IPS DF 6.9 (cell line): Measurements from ENCODE around the gene MOGAT3.

ENCODE experiments used
- DNase-seq: peaks from one replicate; pipeline ENCODE4 v3.0.0-alpha.2; 2013; ENCODE audit warnings: low read depth, low spot score
- H3K27ac ChIP-seq: one replicate; pipeline ENCODE4 v1.5.1; 2013; ENCODE audit warnings: low read length, control low read depth
- H3K27me3 ChIP-seq: 2 replicates; pipeline ENCODE4 v1.6.1; 2013; ENCODE audit warnings: mild to moderate bottlenecking, low read length; ENCODE audit not compliant: control insufficient read depth, insufficient read depth
- H3K36me3 ChIP-seq: 2 replicates; pipeline ENCODE4 v1.6.1; 2013; ENCODE audit warnings: low read length; ENCODE audit not compliant: control insufficient read depth, insufficient read depth
- H3K4me1 ChIP-seq: 2 replicates; pipeline ENCODE4 v1.6.1; 2013; ENCODE audit warnings: low read length; ENCODE audit not compliant: control insufficient read depth, insufficient read depth
- H3K4me3 ChIP-seq: 2 replicates; pipeline ENCODE4 v1.5.1; 2013; ENCODE audit warnings: mild to moderate bottlenecking, low read length
- H3K9me3 ChIP-seq: 2 replicates; pipeline ENCODE4 v1.6.1; 2013; ENCODE audit warnings: low read length, inconsistent platforms; ENCODE audit not compliant: control insufficient read depth, insufficient read depth
- WGBS: extraction: QIAGEN DNeasy Blood & Tissue Kit; methylation state at CpG from one replicate; pipeline ENCODE4 v1.1.7; 2013; ENCODE audit warnings: mixed read lengths, missing lambda C conversion rate; ENCODE audit not compliant: insufficient read length, insufficient coverage; 5-methylcytosine and 5-hydroxymethylcytosine counted together

Gene MOGAT3

GRCh38 chr7:101200862-101201599, at the start of gene MOGAT3:
MOGAT3 (minus strand) TSS chr7:101201036; CDS start chr7:101200854, 182 bp downstream.
- no CpG with 5 or more reads among the region's 21 CpGs for WGBS
- Histone ChIP-seq H3K4me3 (peak within 1 kb of the TSS; percentile 35; the same call in 1 of the 2 replicates), H3K27ac (no peak within 1 kb of the TSS), H3K27me3 (no peaks in the 10 kb centered on the region), H3K36me3 (no peaks in the 10 kb centered on the region), H3K9me3 (no peaks in the 10 kb centered on the region), H3K4me1 (peaks cover 6% of the 10 kb centered on the region; the same call in 1 of the 2 replicates)
- DNase-seq: no peak

- H3K27me3 ChIP-seq: no peaks in the 10 kb centered on the region
- no peaks in the 10 kb centered on the region for H3K9me3 ChIP-seq
- no peak overlapping the region for H3K27ac ChIP-seq
- no CpG with 5 or more reads among the region's 3 CpGs for WGBS
- no peak overlapping the region for H3K4me3 ChIP-seq
- H3K36me3 ChIP-seq: no peaks in the 10 kb centered on the region
- DNase-seq: no peak
- peaks cover 2% of the 10 kb centered on the region; the same call in 1 of the 2 replicates for H3K4me1 ChIP-seq
These were observed 49.5 kb upstream of the MOGAT3 start for GRCh38 chr7:101250324-101250723.

GRCh38 chr7:101248276-101248675, 47.4 kb upstream of the MOGAT3 start:
- H3K27ac ChIP-seq: no peak overlapping the region
- no peaks in the 10 kb centered on the region for H3K36me3 ChIP-seq
- no peak for DNase-seq
- no peaks in the 10 kb centered on the region for H3K9me3 ChIP-seq
- no peak overlapping the region for H3K4me3 ChIP-seq
- H3K27me3 ChIP-seq: no peaks in the 10 kb centered on the region
- no CpG with 5 or more reads among the region's 5 CpGs for WGBS
- H3K4me1 ChIP-seq: peaks cover 4% of the 10 kb centered on the region; the same call in 1 of the 2 replicates

- H3K27me3 ChIP-seq: no peaks in the 10 kb centered on the region
- 0 out of 2 replicates have a peak, but pooled peaks cover under 1% of the 10 kb centered on the region for H3K36me3 ChIP-seq
- H3K9me3 ChIP-seq: no peaks in the 10 kb centered on the region
- peak overlapping the region; percentile 76; the same call in 1 of the 2 replicates for H3K4me3 ChIP-seq
- H3K4me1 ChIP-seq: peaks cover 2% of the 10 kb centered on the region; the same call in 1 of the 2 replicates
- no CpG with 5 or more reads among the region's 32 CpGs for WGBS
- DNase-seq: no peak
- H3K27ac ChIP-seq: no peak overlapping the region
These were observed 44.4 kb upstream of the MOGAT3 start for GRCh38 chr7:101245147-101245668.

- DNase-seq: peak; percentile 84
- Histone ChIP-seq H3K27ac (no peak within 1 kb of the TSS), H3K36me3 (0 out of 2 replicates have a peak, but pooled peaks cover 3% of the 10 kb centered on the region), H3K27me3 (no peaks in the 10 kb centered on the region), H3K4me1 (peaks cover 2% of the 10 kb centered on the region; the same call in 1 of the 2 replicates), H3K9me3 (no peaks in the 10 kb centered on the region), H3K4me3 (peak within 1 kb of the TSS; percentile 76; the same call in 1 of the 2 replicates)
- no CpG with 5 or more reads among the region's 45 CpGs for WGBS
These were observed 43.7 kb upstream of the MOGAT3 start, which contains the start of gene FIS1 for GRCh38 chr7:101244375-101245146. FIS1 (minus strand) TSS chr7:101245081; CDS start chr7:101245004, 77 bp downstream.

GRCh38 chr7:101243646-101244374, 43.0 kb upstream of the MOGAT3 start:
- Histone ChIP-seq H3K4me3 (peak overlapping the region; percentile 76; the same call in 1 of the 2 replicates), H3K36me3 (0 out of 2 replicates have a peak, but pooled peaks cover 3% of the 10 kb centered on the region), H3K4me1 (peaks cover 2% of the 10 kb centered on the region), H3K27ac (no peak overlapping the region), H3K9me3 (no peaks in the 10 kb centered on the region), H3K27me3 (no peaks in the 10 kb centered on the region)
- no peak for DNase-seq
- WGBS: no CpG with 5 or more reads among the region's 28 CpGs

- Histone ChIP-seq H3K4me1 (peaks cover 5% of the 10 kb centered on the region), H3K27ac (no peak overlapping the region), H3K27me3 (no peaks in the 10 kb centered on the region), H3K36me3 (0 out of 2 replicates have a peak, but pooled peaks cover 3% of the 10 kb centered on the region), H3K9me3 (no peaks in the 10 kb centered on the region), H3K4me3 (no peak overlapping the region)
- no CpG with 5 or more reads among the region's 16 CpGs for WGBS
- no peak for DNase-seq
These were observed 40.9 kb upstream of the MOGAT3 start for GRCh38 chr7:101241443-101242349.

- Histone ChIP-seq H3K27ac (no peak overlapping the region), H3K4me3 (no peak overlapping the region), H3K9me3 (no peaks in the 10 kb centered on the region), H3K4me1 (peaks cover 5% of the 10 kb centered on the region), H3K27me3 (no peaks in the 10 kb centered on the region), H3K36me3 (0 out of 2 replicates have a peak, but pooled peaks cover 3% of the 10 kb centered on the region)
- no peak for DNase-seq
- no CpG with 5 or more reads among the region's 12 CpGs for WGBS
These were observed 40.2 kb upstream of the MOGAT3 start for GRCh38 chr7:101241015-101241363.

GRCh38 chr7:101240226-101241014, 39.6 kb upstream of the MOGAT3 start:
- no peaks in the 10 kb centered on the region for H3K9me3 ChIP-seq
- no peak for DNase-seq
- peaks cover 5% of the 10 kb centered on the region for H3K4me1 ChIP-seq
- no peak overlapping the region for H3K4me3 ChIP-seq
- H3K27me3 ChIP-seq: no peaks in the 10 kb centered on the region
- H3K27ac ChIP-seq: no peak overlapping the region
- 0 out of 2 replicates have a peak, but pooled peaks cover 3% of the 10 kb centered on the region for H3K36me3 ChIP-seq
- no CpG with 5 or more reads among the region's 32 CpGs for WGBS
